DMS53 treated with DMSO at 0.1 percent for 48 hours (cell line): Measurements from ENCODE around the gene CYFIP2.
A peak's percentile ranks its signal among the peaks of the same experiment; 100 is the strongest.

ENCODE experiments used
- DNase-seq: peaks from one replicate; lab custom pipeline; 2025; ENCODE audit not compliant: unreplicated experiment; lab: John Stamatoyannopoulos, UW

Gene CYFIP2

GRCh38 chr5:157253547-157253946 lies 12.4 kb upstream of the CYFIP2 start:
- peak; percentile 43 for DNase-seq

GRCh38 chr5:157258450-157258849 lies 7.5 kb upstream of the CYFIP2 start:
- no peak for DNase-seq

GRCh38 chr5:157259699-157260098 lies 6.2 kb upstream of the CYFIP2 start:
- no peak for DNase-seq

GRCh38 chr5:157263496-157264090 lies 2.3 kb upstream of the CYFIP2 start:
- no peak for DNase-seq

- DNase-seq, result peak; percentile 53
Measured at GRCh38 chr5:157266286-157267007, 524 bp downstream of the CYFIP2 start.

GRCh38 chr5:157267025-157267424 lies 1.1 kb downstream of the CYFIP2 start:
- no peak for DNase-seq

GRCh38 chr5:157267761-157268480 lies 2.0 kb downstream of the CYFIP2 start:
- DNase-seq, result no peak

- no peak for DNase-seq
Measured at GRCh38 chr5:157269165-157269671, 3.3 kb downstream of the CYFIP2 start.

- no peak for DNase-seq
Measured at GRCh38 chr5:157269761-157270272, 3.9 kb downstream of the CYFIP2 start.

- DNase-seq, result no peak
Measured at GRCh38 chr5:157270771-157271170, 4.8 kb downstream of the CYFIP2 start.

GRCh38 chr5:157271740-157272271 lies 5.9 kb downstream of the CYFIP2 start:
- DNase-seq, result no peak

- DNase-seq, result no peak
Measured at GRCh38 chr5:157273131-157273556, 7.2 kb downstream of the CYFIP2 start.

GRCh38 chr5:157275403-157275802 lies 9.5 kb downstream of the CYFIP2 start:
- no peak for DNase-seq

GRCh38 chr5:157278319-157279037 lies 12.6 kb downstream of the CYFIP2 start:
- no peak for DNase-seq

GRCh38 chr5:157279605-157280239 lies 13.8 kb downstream of the CYFIP2 start:
- no peak for DNase-seq

- DNase-seq, result no peak
Measured at GRCh38 chr5:157280927-157281326, 15.0 kb downstream of the CYFIP2 start.

- no peak for DNase-seq
Measured at GRCh38 chr5:157282150-157282549, 16.2 kb downstream of the CYFIP2 start.

- no peak for DNase-seq
Measured at GRCh38 chr5:157283434-157283833, 17.5 kb downstream of the CYFIP2 start.

- DNase-seq, result no peak
Measured at GRCh38 chr5:157284458-157285212, 18.7 kb downstream of the CYFIP2 start.
